H9 (cell line): ENCODE data around the gene BMP2K. TPM values are rescaled to one million over a fixed set of nuclear protein-coding genes. Genes with fewer than 3 reads are reported as not detected.
A peak's percentile ranks its signal among the peaks of the same experiment; 100 is the strongest.

ENCODE experiments used
- DNase-seq: peaks from one replicate; pipeline ENCODE4 v3.0.0-alpha.2; 2017
- H2AFZ ChIP-seq: one replicate; pipeline ENCODE4 v1.6.1; 2013; ENCODE audit warnings: mild to moderate bottlenecking, low read length, control low read depth, moderate library complexity
- H2AK5ac ChIP-seq: 2 replicates; pipeline ENCODE4 v1.6.1; 2013; ENCODE audit warnings: low read length, control low read depth, mixed read lengths; ENCODE audit not compliant: insufficient read length
- H2BK120ac ChIP-seq: one replicate; pipeline ENCODE4 v1.6.1; 2013; ENCODE audit warnings: low read depth, mild to moderate bottlenecking, low read length, control low read depth, inconsistent platforms; ENCODE audit not compliant: poor library complexity, severe bottlenecking
- H2BK12ac ChIP-seq: 2 replicates; pipeline ENCODE4 v1.6.1; 2013; ENCODE audit warnings: low read length, control low read depth, mixed read lengths, low read depth; ENCODE audit not compliant: insufficient read length
- H2BK15ac ChIP-seq: 2 replicates; pipeline ENCODE4 v1.6.1; 2013; ENCODE audit warnings: low read depth, low read length, control low read depth
- H2BK20ac ChIP-seq: one replicate; pipeline ENCODE4 v1.6.1; 2013; ENCODE audit warnings: low read depth, mild to moderate bottlenecking, low read length, control low read depth, inconsistent platforms; ENCODE audit not compliant: poor library complexity, severe bottlenecking
- H2BK5ac ChIP-seq: 2 replicates; pipeline ENCODE4 v1.6.1; 2013; ENCODE audit warnings: low read length, control low read depth, mixed read lengths; ENCODE audit not compliant: insufficient read length
- H3K14ac ChIP-seq: 2 replicates; pipeline ENCODE4 v1.6.1; 2013; ENCODE audit warnings: low read length, control low read depth; ENCODE audit not compliant: insufficient read depth
- H3K18ac ChIP-seq: 2 replicates; pipeline ENCODE4 v1.6.1; 2013; ENCODE audit warnings: low read depth, mild to moderate bottlenecking, mixed read lengths, low read length, control low read depth; ENCODE audit not compliant: insufficient read length
- H3K23ac ChIP-seq: 2 replicates; pipeline ENCODE4 v1.6.1; 2013; ENCODE audit warnings: low read length, control low read depth, mixed read lengths, low read depth; ENCODE audit not compliant: insufficient read length
- H3K23me2 ChIP-seq: 2 replicates; pipeline ENCODE4 v1.6.1; 2013; ENCODE audit warnings: low read depth, mild to moderate bottlenecking, mixed read lengths, low read length, control low read depth; ENCODE audit not compliant: insufficient read length, poor library complexity, severe bottlenecking
- H3K27ac ChIP-seq: 2 replicates; pipeline ENCODE4 v1.5.1; 2013; ENCODE audit warnings: low read length, control low read depth, mixed read lengths, low read depth; ENCODE audit not compliant: insufficient read length
- H3K27me3 ChIP-seq: 2 replicates; pipeline ENCODE4 v1.6.1; 2013; ENCODE audit warnings: low read length, control low read depth, inconsistent platforms; ENCODE audit not compliant: insufficient read depth
- H3K4ac ChIP-seq: 2 replicates; pipeline ENCODE4 v1.6.1; 2013; ENCODE audit warnings: low read depth, mild to moderate bottlenecking, control low read depth, inconsistent platforms, low read length, moderate library complexity
- H3K4me1 ChIP-seq: 2 replicates; pipeline ENCODE4 v1.6.1; 2013; ENCODE audit warnings: low read length, control low read depth, inconsistent platforms; ENCODE audit not compliant: insufficient read depth
- H3K4me2 ChIP-seq: 2 replicates; pipeline ENCODE4 v1.6.1; 2013; ENCODE audit warnings: low read length, control low read depth, mixed read lengths; ENCODE audit not compliant: insufficient read length, insufficient read depth
- H3K56ac ChIP-seq: 2 replicates; pipeline ENCODE4 v1.6.1; 2013; ENCODE audit warnings: low read depth, mild to moderate bottlenecking, mixed read lengths, low read length, control low read depth; ENCODE audit not compliant: insufficient read length
- H3K79me1 ChIP-seq: 2 replicates; pipeline ENCODE4 v1.6.1; 2013; ENCODE audit warnings: low read depth, mild to moderate bottlenecking, moderate library complexity, low read length, control low read depth, inconsistent platforms; ENCODE audit not compliant: insufficient read depth, poor library complexity, severe bottlenecking
- H3K79me2 ChIP-seq: 2 replicates; pipeline ENCODE4 v1.6.1; 2013; ENCODE audit warnings: low read length, control low read depth, inconsistent platforms; ENCODE audit not compliant: insufficient read depth
- H3K9ac ChIP-seq: 2 replicates; pipeline ENCODE4 v1.6.1; 2013; ENCODE audit warnings: low read length, control low read depth, mixed read lengths; ENCODE audit not compliant: insufficient read length; ENCODE audit errors: extremely low read depth
- H3K9me3 ChIP-seq: one replicate; pipeline ENCODE4 v1.6.1; 2013; ENCODE audit warnings: low read depth, low read length, inconsistent platforms; ENCODE audit not compliant: control insufficient read depth
- H3T11ph ChIP-seq: one replicate; pipeline ENCODE4 v1.6.1; 2013; ENCODE audit warnings: mild to moderate bottlenecking, low read length, control low read depth, inconsistent platforms
- H4K20me1 ChIP-seq: one replicate; pipeline ENCODE4 v1.6.1; 2013; ENCODE audit not compliant: control insufficient read depth, insufficient read length, insufficient read depth
- H4K5ac ChIP-seq: 2 replicates; pipeline ENCODE4 v1.6.1; 2013; ENCODE audit warnings: low read depth, mild to moderate bottlenecking, mixed read lengths, low read length, control low read depth; ENCODE audit not compliant: insufficient read length
- H4K8ac ChIP-seq: replicated peaks from 2 replicates; pipeline ENCODE4 v1.6.1; 2013; ENCODE audit warnings: low read length, control low read depth, mixed read lengths, low read depth; ENCODE audit not compliant: insufficient read length
- H4K91ac ChIP-seq: 2 replicates; pipeline ENCODE4 v1.6.1; 2013; ENCODE audit warnings: low read depth, mild to moderate bottlenecking, moderate library complexity, mixed read lengths, low read length, control low read depth; ENCODE audit not compliant: insufficient read length
- H3K27ac Mint-ChIP-seq, 3 experiments: 2 replicates in 2 of 3; 3 replicates in 1 of 3; pipeline ENCODE4 v1.8.0; 2020 to 2021; ENCODE audit warnings: mixed read lengths in 3 of 3, mild to moderate bottlenecking in 1 of 3, moderate library complexity in 1 of 3
- H3K27me3 Mint-ChIP-seq: 2 replicates; pipeline ENCODE4 v1.8.0; 2021; ENCODE audit warnings: low read depth, mild to moderate bottlenecking, moderate library complexity, mixed read lengths
- H3K36me3 Mint-ChIP-seq, 3 experiments: 2 replicates in 2 of 3; 3 replicates in 1 of 3; pipeline ENCODE4 v1.8.0; 2020 to 2021; ENCODE audit warnings: low read depth in 3 of 3, mixed read lengths in 3 of 3; ENCODE audit not compliant: insufficient read depth in 1 of 3
- H3K4me1 Mint-ChIP-seq, 2 experiments: 2 replicates each; pipeline ENCODE4 v1.8.0; 2020; ENCODE audit warnings: mixed read lengths in 2 of 2
- H3K4me3 Mint-ChIP-seq, 2 experiments: 2 replicates in 1 of 2; 3 replicates in 1 of 2; pipeline ENCODE4 v1.8.0; 2020 to 2021; ENCODE audit warnings: mild to moderate bottlenecking in 2 of 2, mixed read lengths in 2 of 2, moderate library complexity in 1 of 2
- H3K9me3 Mint-ChIP-seq, 2 experiments: 2 replicates in 1 of 2; 3 replicates in 1 of 2; pipeline ENCODE4 v1.8.0; 2020; ENCODE audit warnings: mild to moderate bottlenecking in 2 of 2, mixed read lengths in 2 of 2, moderate library complexity in 1 of 2
- WGBS: extraction: QIAGEN DNeasy Blood & Tissue Kit; methylation state at CpG from one replicate; pipeline ENCODE4 v1.1.7; 2013; ENCODE audit warnings: missing lambda C conversion rate, low lambda C conversion rate, mixed read lengths; ENCODE audit not compliant: insufficient read length; ENCODE audit errors: extremely low coverage; 5-methylcytosine and 5-hydroxymethylcytosine counted together
- total RNA-seq: library from RNA; stranded (reverse); gene quantifications from 2 replicates; pipeline ENCODE4 v1.2.1, GENCODE V29; 2021
- TF ChIP-seq, protein P1 (sequence below): fragments of 200-600 bp; sonication (generic); conservative IDR thresholded peaks from 3 replicates; pipeline ENCODE4 v1.8.0; 2021; ENCODE audit warnings: antibody characterized with exemption, mild to moderate bottlenecking

The BMP2K gene
- total RNA-seq, 1 experiment from 2014 or later = 26.4 TPM

DNA sequence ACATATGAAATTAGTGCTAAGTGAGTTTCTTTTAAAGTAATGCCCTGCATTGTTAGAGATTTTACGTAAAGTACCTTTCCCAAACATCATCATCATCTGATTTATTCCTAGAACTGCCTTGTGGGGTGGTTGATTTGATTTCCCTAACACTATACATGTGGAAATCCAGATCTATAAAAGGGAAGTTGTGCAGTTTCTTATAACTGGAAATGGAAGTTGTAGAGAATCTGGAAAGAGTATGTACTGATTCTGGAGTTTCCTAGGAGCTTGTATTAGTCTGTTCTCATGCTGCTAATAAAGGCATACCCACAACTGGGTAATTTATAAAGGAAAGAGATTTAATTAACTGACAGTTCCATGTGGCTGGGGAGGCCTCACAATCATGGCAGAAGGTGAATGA is 47.9 kb downstream of the BMP2K start:
- Histone ChIP-seq H3K4me2 (no peak overlapping the region), H3K79me2 (no peaks in the 10 kb centered on the region), H3K4me1 (no peaks in the 10 kb centered on the region), H3K9me3 (no peaks in the 10 kb centered on the region), H2BK5ac (no peak overlapping the region), H3K14ac (no peak overlapping the region), H3K4ac (no peak overlapping the region), H2AFZ (no peak overlapping the region), H3K27me3 (no peaks in the 10 kb centered on the region), H3K18ac (no peak overlapping the region), H4K8ac (no peak overlapping the region), H4K91ac (no peak overlapping the region), H4K20me1 (no peaks in the 10 kb centered on the region), H3T11ph (no peak overlapping the region), H2AK5ac (no peak overlapping the region), H3K23me2 (no peaks in the 10 kb centered on the region), H3K56ac (no peak overlapping the region), H2BK12ac (no peak overlapping the region), H3K79me1 (no peaks in the 10 kb centered on the region), H4K5ac (no peak overlapping the region), H3K23ac (no peak overlapping the region), H2BK20ac (no peak overlapping the region), H2BK15ac (no peak overlapping the region), H3K27ac (no peak overlapping the region), H2BK120ac (no peak overlapping the region), H3K9ac (no peak overlapping the region)
- H3K4me3 Mint-ChIP-seq = no peak overlapping the region
- DNase-seq = no peak
- peaks cover 3 to 20% (median 11%) of the 10 kb centered on the region in 3 experiments; a peak in 6 of 7 replicates for H3K36me3 Mint-ChIP-seq
- no CpG with 5 or more reads among the region's 1 CpG for WGBS
- no peaks in the 10 kb centered on the region for H3K27me3 Mint-ChIP-seq
- TF ChIP-seq, protein P1, sequence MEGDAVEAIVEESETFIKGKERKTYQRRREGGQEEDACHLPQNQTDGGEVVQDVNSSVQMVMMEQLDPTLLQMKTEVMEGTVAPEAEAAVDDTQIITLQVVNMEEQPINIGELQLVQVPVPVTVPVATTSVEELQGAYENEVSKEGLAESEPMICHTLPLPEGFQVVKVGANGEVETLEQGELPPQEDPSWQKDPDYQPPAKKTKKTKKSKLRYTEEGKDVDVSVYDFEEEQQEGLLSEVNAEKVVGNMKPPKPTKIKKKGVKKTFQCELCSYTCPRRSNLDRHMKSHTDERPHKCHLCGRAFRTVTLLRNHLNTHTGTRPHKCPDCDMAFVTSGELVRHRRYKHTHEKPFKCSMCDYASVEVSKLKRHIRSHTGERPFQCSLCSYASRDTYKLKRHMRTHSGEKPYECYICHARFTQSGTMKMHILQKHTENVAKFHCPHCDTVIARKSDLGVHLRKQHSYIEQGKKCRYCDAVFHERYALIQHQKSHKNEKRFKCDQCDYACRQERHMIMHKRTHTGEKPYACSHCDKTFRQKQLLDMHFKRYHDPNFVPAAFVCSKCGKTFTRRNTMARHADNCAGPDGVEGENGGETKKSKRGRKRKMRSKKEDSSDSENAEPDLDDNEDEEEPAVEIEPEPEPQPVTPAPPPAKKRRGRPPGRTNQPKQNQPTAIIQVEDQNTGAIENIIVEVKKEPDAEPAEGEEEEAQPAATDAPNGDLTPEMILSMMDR = no peak
- H3K9me3 Mint-ChIP-seq = no peaks in the 10 kb centered on the region
- peak overlapping the region in 1 of 3 experiments; percentile 79; a peak in 2 of 7 replicates for H3K27ac Mint-ChIP-seq
- H3K4me1 Mint-ChIP-seq = peaks cover 4% of the 10 kb centered on the region in 2 experiments; a peak in 1 of 4 replicates
